ENCODE results near the gene KCNQ4. TPM values are rescaled to one million over a fixed set of nuclear protein-coding genes. Genes with fewer than 3 reads are reported as not detected.

The KCNQ4 gene
- total RNA-seq, 1 donor from 2014 or later = 0.27 TPM

- no peak overlapping the region for H3K4me3 Mint-ChIP-seq
- no peaks in the 10 kb centered on the region for H3K27me3 Mint-ChIP-seq
- intact Hi-C loops (cut with micrococcal nuclease) = no loop called here
- no peak overlapping the region for H3K27ac Mint-ChIP-seq
- H3K36me3 Mint-ChIP-seq (ENCODE audit: low read depth) = no peaks in the 10 kb centered on the region
- no peak for TF ChIP-seq CTCF (IDR thresholded peaks at IDR 0.05)
- peaks cover 40% of the 10 kb centered on the region for H3K4me1 Mint-ChIP-seq
- ChIA-PET POLR2A (no interaction called here), CTCF (no interaction called here)
- no peaks in the 10 kb centered on the region for H3K9me3 Mint-ChIP-seq
- ATAC-seq (ENCODE audit: low read depth) = no peak
- DNase-seq = no peak
Observed at GRCh38 chr1:40798366-40799281, 15.0 kb downstream of the KCNQ4 start.

- Mint-ChIP-seq H3K27ac (no peak overlapping the region), H3K27me3 (no peaks in the 10 kb centered on the region), H3K4me1 (peaks cover 46% of the 10 kb centered on the region), H3K36me3 (ENCODE audit: low read depth) (no peaks in the 10 kb centered on the region), H3K4me3 (no peak overlapping the region), H3K9me3 (no peaks in the 10 kb centered on the region)
- TF ChIP-seq CTCF (IDR thresholded peaks at IDR 0.05) = no peak
- CTCF ChIA-PET = no interaction called here
- ATAC-seq (ENCODE audit: low read depth) = no peak
- no peak for DNase-seq
- POLR2A ChIA-PET = no interaction called here
- intact Hi-C loops (cut with micrococcal nuclease) = no loop called here
Observed at GRCh38 chr1:40799351-40799867, 15.8 kb downstream of the KCNQ4 start.

GRCh38 chr1:40801742-40802077, 18.1 kb downstream of the KCNQ4 start:
- no peak for TF ChIP-seq CTCF (IDR thresholded peaks at IDR 0.05)
- H3K36me3 Mint-ChIP-seq (ENCODE audit: low read depth) = no peaks in the 10 kb centered on the region
- H3K27ac Mint-ChIP-seq = peak overlapping the region; percentile 18
- H3K27me3 Mint-ChIP-seq = no peaks in the 10 kb centered on the region
- no peak for DNase-seq
- H3K4me3 Mint-ChIP-seq = peak overlapping the region; percentile 77
- ATAC-seq (ENCODE audit: low read depth) = no peak
- POLR2A ChIA-PET = no interaction called here
- CTCF ChIA-PET = no interaction called here
- peaks cover 37% of the 10 kb centered on the region for H3K4me1 Mint-ChIP-seq
- intact Hi-C loops (cut with micrococcal nuclease) = loop anchor here (1.0 to 5.0 kb wide), 4 partner anchors 17 to 109 kb away; partner anchors contain the start of genes CITED4 and NFYC
- no peaks in the 10 kb centered on the region for H3K9me3 Mint-ChIP-seq

GRCh38 chr1:40802078-40802741, 18.6 kb downstream of the KCNQ4 start:
- ATAC-seq (ENCODE audit: low read depth) (peak; percentile 96), DNase-seq (peak; percentile 75)
- peaks cover 33% of the 10 kb centered on the region for H3K4me1 Mint-ChIP-seq
- intact Hi-C loops (cut with micrococcal nuclease) = loop anchor here (1.0 to 5.0 kb wide), 4 partner anchors 16 to 110 kb away; partner anchors contain the start of genes CITED4 and NFYC
- H3K9me3 Mint-ChIP-seq = no peaks in the 10 kb centered on the region
- H3K27me3 Mint-ChIP-seq = no peaks in the 10 kb centered on the region
- no peaks in the 10 kb centered on the region for H3K36me3 Mint-ChIP-seq (ENCODE audit: low read depth)
- no peak for TF ChIP-seq CTCF (IDR thresholded peaks at IDR 0.05)
- H3K4me3 Mint-ChIP-seq = peak overlapping the region; percentile 77
- CTCF ChIA-PET = interaction anchor here (0.6 kb wide), 1 partner anchor 134 kb away, joined by 8 read pairs; no protein-coding TSS in a partner anchor
- H3K27ac Mint-ChIP-seq = peak overlapping the region; percentile 68
- POLR2A ChIA-PET = interaction anchor here (1.4 kb wide), 1 partner anchor 111 kb away, joined by 8 read pairs; the partner anchor contains the start of gene NFYC

- intact Hi-C loops (cut with micrococcal nuclease) = loop anchor here (1.0 to 5.0 kb wide), 4 partner anchors 16 to 110 kb away; partner anchors contain the start of genes CITED4 and NFYC
- no peaks in the 10 kb centered on the region for H3K9me3 Mint-ChIP-seq
- no peak for TF ChIP-seq CTCF (IDR thresholded peaks at IDR 0.05)
- ChIA-PET POLR2A (interaction anchor here (1.4 kb wide), 1 partner anchor 111 kb away, joined by 8 read pairs; the partner anchor contains the start of gene NFYC), CTCF (interaction anchor here (0.6 kb wide), 1 partner anchor 135 kb away, joined by 8 read pairs; no protein-coding TSS in a partner anchor)
- H3K27ac Mint-ChIP-seq = peak overlapping the region; percentile 68
- DNase-seq (no peak), ATAC-seq (ENCODE audit: low read depth) (no peak)
- H3K27me3 Mint-ChIP-seq = no peaks in the 10 kb centered on the region
- H3K4me3 Mint-ChIP-seq = peak overlapping the region; percentile 71
- no peaks in the 10 kb centered on the region for H3K36me3 Mint-ChIP-seq (ENCODE audit: low read depth)
- H3K4me1 Mint-ChIP-seq = peaks cover 31% of the 10 kb centered on the region
Observed at GRCh38 chr1:40802742-40803113, 19.1 kb downstream of the KCNQ4 start.
